HG02763 (cell line): ENCODE measurements around the gene NAV2.

Experiments used
- ATAC-seq: cut with Tn5 transposase; IDR thresholded peaks from one replicate; pipeline ENCODE4 v1.9.1; 2021; ENCODE audit warnings: mild to moderate bottlenecking, moderate library complexity; ENCODE audit not compliant: unreplicated experiment

Gene NAV2

GRCh38 chr11:19774329-19774728, 61.7 kb downstream of the NAV2 start:
- ATAC-seq: no peak

GRCh38 chr11:19774817-19775580, 62.4 kb downstream of the NAV2 start:
- no peak for ATAC-seq

GRCh38 chr11:19775622-19776021, 63.0 kb downstream of the NAV2 start:
- ATAC-seq: no peak

- ATAC-seq: peak; percentile 30
Observed at GRCh38 chr11:19777039-19777376, 64.4 kb downstream of the NAV2 start.

GRCh38 chr11:19777377-19778102, 64.9 kb downstream of the NAV2 start:
- peak; percentile 78 for ATAC-seq

- ATAC-seq: no peak
Observed at GRCh38 chr11:19779740-19780139, 67.1 kb downstream of the NAV2 start.

- no peak for ATAC-seq
Observed at GRCh38 chr11:19781351-19781750, 68.7 kb downstream of the NAV2 start.

- no peak for ATAC-seq
Observed at GRCh38 chr11:19785265-19785664, 72.6 kb downstream of the NAV2 start.

GRCh38 chr11:19786644-19787043, 74.0 kb downstream of the NAV2 start:
- ATAC-seq: no peak

- no peak for ATAC-seq
Observed at GRCh38 chr11:19788435-19788834, 75.8 kb downstream of the NAV2 start.

- ATAC-seq: no peak
Observed at GRCh38 chr11:19789245-19789644, 76.6 kb downstream of the NAV2 start.

GRCh38 chr11:19789835-19790710, 77.4 kb downstream of the NAV2 start:
- ATAC-seq: no peak

GRCh38 chr11:19790831-19791552, 78.4 kb downstream of the NAV2 start:
- peak; percentile 83 for ATAC-seq

- ATAC-seq: no peak
Observed at GRCh38 chr11:19792510-19792909, 79.9 kb downstream of the NAV2 start.

GRCh38 chr11:19793326-19793725, 80.7 kb downstream of the NAV2 start:
- no peak for ATAC-seq

GRCh38 chr11:19794161-19794560, 81.5 kb downstream of the NAV2 start:
- no peak for ATAC-seq

GRCh38 chr11:19795082-19795481, 82.4 kb downstream of the NAV2 start:
- ATAC-seq: no peak

- ATAC-seq: no peak
Observed at GRCh38 chr11:19800162-19800561, 87.5 kb downstream of the NAV2 start.

GRCh38 chr11:19800714-19801519, 88.3 kb downstream of the NAV2 start:
- ATAC-seq: no peak

- ATAC-seq: no peak
Observed at GRCh38 chr11:19802773-19803293, 90.2 kb downstream of the NAV2 start.
